SK-N-SH (cell line): Measurements from ENCODE around the gene PYCARD. TPM values are rescaled to one million over a fixed set of nuclear protein-coding genes. Genes with fewer than 3 reads are reported as not detected.
"Not testable (repeated sequence)": the region's sequence is repeated elsewhere in the genome, so short reads cannot be mapped to it uniquely, and the experiment has no call there.

Source experiments
- CTCF ChIA-PET: fragments of 300-600, 350-600 bp; formaldehyde crosslinking; extraction: SDS; loops from one replicate; lab custom pipeline; 2021; lab: Yijun Ruan, JAX
- POLR2A ChIA-PET: fragments of 350-600 bp; sonication (Branson Sonifier 250); formaldehyde crosslinking; extraction: SDS; loops from one replicate; lab custom pipeline; 2020; ENCODE audit warnings: antibody characterized with exemption, inconsistent platforms; lab: Yijun Ruan, JAX
- DNase-seq: peaks from one replicate; pipeline ENCODE4 v3.0.0; 2012
- H2AFZ ChIP-seq: fragments of 200-600 bp; sonication (generic); 2 replicates; pipeline ENCODE4 v1.8.1; 2016; ENCODE audit warnings: antibody characterized with exemption, mild to moderate bottlenecking, low read depth
- H3F3A ChIP-seq: fragments of 200-600 bp; sonication (generic); replicated peaks from 2 replicates; pipeline ENCODE3; 2016; ENCODE audit warnings: antibody characterized with exemption, mild to moderate bottlenecking; ENCODE audit not compliant: insufficient read depth
- H3K27ac ChIP-seq, 2 experiments: fragments of 200-500 bp in 1 of 2; fragments of 200-600 bp in 1 of 2; sonication (Bioruptor generic) in 1 of 2; sonication (generic), shearing (Covaris generic) in 1 of 2; 2 replicates each; pipeline versions ENCODE4 v1.5.1 to v1.6.1; 2014 to 2016; ENCODE audit warnings: low read depth in 2 of 2, inconsistent platforms in 1 of 2, low read length in 1 of 2, mild to moderate bottlenecking in 1 of 2, mixed read lengths in 1 of 2
- H3K27me3 ChIP-seq: fragments of 200-600 bp; sonication (generic), shearing (Covaris generic); 2 replicates; pipeline ENCODE4 v1.6.1; 2016; ENCODE audit warnings: mixed run types; ENCODE audit not compliant: insufficient read depth
- H3K36me3 ChIP-seq, 2 experiments: fragments of 200-500 bp in 1 of 2; fragments of 200-600 bp in 1 of 2; sonication (Bioruptor generic) in 1 of 2; sonication (generic) in 1 of 2; replicated peaks in 1 of 2; 2 replicates each; pipeline versions ENCODE3 to v1.5.1; 2014 to 2016; ENCODE audit warnings: low read length in 1 of 2, mild to moderate bottlenecking in 1 of 2; ENCODE audit not compliant: insufficient read depth in 2 of 2, control insufficient read depth in 1 of 2
- H3K4me1 ChIP-seq, 2 experiments: fragments of 200-500 bp in 1 of 2; fragments of 200-600 bp in 1 of 2; sonication (Bioruptor generic) in 1 of 2; sonication (generic), shearing (Covaris generic) in 1 of 2; 2 replicates each; pipeline versions ENCODE4 v1.5.1 to v1.6.1; 2014 to 2016; ENCODE audit warnings: low read depth in 1 of 2, low read length in 1 of 2, mixed run types in 1 of 2; ENCODE audit not compliant: insufficient read depth in 2 of 2, control insufficient read depth in 1 of 2
- H3K4me2 ChIP-seq: fragments of 200-600 bp; sonication (generic), shearing (Covaris generic); 2 replicates; pipeline ENCODE4 v1.6.1; 2017; ENCODE audit warnings: mixed run types
- H3K4me3 ChIP-seq, 2 experiments: fragments of 200-500 bp in 1 of 2; fragments of 200-600 bp in 1 of 2; sonication (Bioruptor generic) in 1 of 2; sonication (generic), shearing (Covaris generic) in 1 of 2; 2 replicates each; pipeline versions ENCODE4 v1.5.1 to v1.8.1; 2014 to 2016; ENCODE audit warnings: low read depth in 2 of 2, inconsistent platforms in 1 of 2, low read length in 1 of 2, mild to moderate bottlenecking in 1 of 2, mixed read lengths in 1 of 2, moderate library complexity in 1 of 2
- H3K79me2 ChIP-seq: fragments of 200-600 bp; sonication (generic); 2 replicates; pipeline ENCODE4 v1.8.1; 2017; ENCODE audit warnings: mild to moderate bottlenecking; ENCODE audit not compliant: insufficient read depth
- H3K9ac ChIP-seq: fragments of 200-600 bp; sonication (generic); 2 replicates; pipeline ENCODE4 v1.6.1; 2017; ENCODE audit warnings: mixed run types
- H3K9me2 ChIP-seq: fragments of 200-600 bp; sonication (generic); 2 replicates; pipeline ENCODE4 v1.6.1; 2017; ENCODE audit warnings: mixed run types
- H3K9me3 ChIP-seq: fragments of 200-600 bp; sonication (generic); 2 replicates; pipeline ENCODE4 v1.6.1; 2017; ENCODE audit warnings: mixed run types, mild to moderate bottlenecking, moderate library complexity
- H4K20me1 ChIP-seq: fragments of 200-600 bp; sonication (generic); 2 replicates; pipeline ENCODE4 v1.6.1; 2017; ENCODE audit warnings: mild to moderate bottlenecking, mixed run types; ENCODE audit not compliant: insufficient read depth
- TAF1 ChIP-seq: IDR thresholded peaks from 2 replicates; pipeline ENCODE4 v1.6.1; 2012; ENCODE audit warnings: low read depth, mild to moderate bottlenecking, low read length, moderate library complexity, borderline replicate concordance
- YY1 ChIP-seq: IDR thresholded peaks from 2 replicates; pipeline ENCODE4 v1.4.0; 2012; ENCODE audit warnings: low read depth, mild to moderate bottlenecking
- WGBS: methylation state at CpG from one replicate; pipeline ENCODE4 v1.1.6; 2017; ENCODE audit warnings: low lambda C conversion rate; 5-methylcytosine and 5-hydroxymethylcytosine counted together
- polyA plus RNA-seq, 3 experiments: library from polyadenylated mRNA; depleted of rRNA; stranded (reverse); fragments of >200 nt; gene quantifications; 2 replicates each; pipeline ENCODE4 v1.2.3, GENCODE V29; 2012
- TF ChIP-seq, protein P1 (sequence below): fragments of 150-350 bp; IDR thresholded peaks from 2 replicates; pipeline ENCODE4 v1.6.1; 2016; ENCODE audit warnings: mild to moderate bottlenecking, low read depth, low read length
- TF ChIP-seq, protein P2 (sequence below): IDR thresholded peaks from 2 replicates; pipeline ENCODE4; 2012

The PYCARD gene
- polyA plus RNA-seq, 1 of the 3 experiments (the other 2 are of a cell fraction) = 0.28 TPM

DNA sequence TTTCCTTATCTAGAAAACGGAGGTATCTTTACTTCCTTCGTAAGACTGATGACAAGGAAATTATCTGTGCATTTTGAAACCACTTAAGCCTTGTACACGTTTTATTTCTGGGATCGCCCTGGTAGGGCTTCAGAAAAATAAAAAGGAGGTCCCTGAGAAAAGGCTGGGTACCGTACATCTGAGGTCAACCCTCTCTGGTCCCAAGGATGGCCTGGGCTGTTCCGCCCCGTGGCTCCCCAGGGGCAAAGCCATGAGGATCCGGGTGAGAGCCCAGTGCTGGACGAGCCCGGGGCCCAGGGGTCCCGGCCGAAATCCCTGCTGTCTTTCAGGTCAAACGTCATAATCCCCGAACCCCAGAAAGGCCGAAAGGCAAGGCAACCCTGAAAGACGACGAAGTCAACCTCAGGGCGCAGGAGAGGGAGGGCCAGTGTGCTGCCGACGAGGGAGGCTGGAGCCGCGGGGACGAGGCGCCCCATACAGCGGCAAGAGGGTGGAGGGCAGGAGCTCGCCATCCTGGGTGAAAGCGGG is 23.3 kb downstream of the PYCARD start:
- no peaks in the 10 kb centered on the region for H3K27me3 ChIP-seq
- POLR2A ChIA-PET = interaction anchor here (0.6 to 2.1 kb wide), 22 partner anchors 8 to 281 kb away, joined by 3 to 24 read pairs (median 5); partner anchors contain the start of genes ARMC5, HSD3B7, KAT8 and PRSS36
- peak overlapping the region; percentile 77 to 99 for H3K4me3 ChIP-seq
- H3K36me3 ChIP-seq = peaks cover 14 to 36% of the 10 kb centered on the region in 2 experiments
- H3K4me1 ChIP-seq = peaks cover 9 to 15% of the 10 kb centered on the region in 2 experiments; a peak in 2 of 4 replicates
- no peak for DNase-seq
- H3K4me2 ChIP-seq = peak overlapping the region; percentile 92
- peaks cover 6% of the 10 kb centered on the region for H3F3A ChIP-seq
- WGBS = 9% methylated on average over 20 of the region's 27 CpGs
- CTCF ChIA-PET = interaction anchor here (0.9 to 1.1 kb wide), 2 partner anchors 195 to 280 kb away, joined by 3 read pairs; partner anchors contain the start of genes ARMC5 and HSD3B7
- H3K9me3 ChIP-seq = no peaks in the 10 kb centered on the region
- H2AFZ ChIP-seq = peak overlapping the region; percentile 92
- no peaks in the 10 kb centered on the region for H3K9me2 ChIP-seq
- H3K27ac ChIP-seq = peak overlapping the region; percentile 95
- H4K20me1 ChIP-seq = peaks cover 38% of the 10 kb centered on the region
- H3K9ac ChIP-seq = peak overlapping the region; percentile 100
- peaks cover 50% of the 10 kb centered on the region for H3K79me2 ChIP-seq
- TF ChIP-seq YY1 (no peak), TAF1 (0 out of 2 replicates have a peak, but pooled peaks have one; percentile 58)

DNA sequence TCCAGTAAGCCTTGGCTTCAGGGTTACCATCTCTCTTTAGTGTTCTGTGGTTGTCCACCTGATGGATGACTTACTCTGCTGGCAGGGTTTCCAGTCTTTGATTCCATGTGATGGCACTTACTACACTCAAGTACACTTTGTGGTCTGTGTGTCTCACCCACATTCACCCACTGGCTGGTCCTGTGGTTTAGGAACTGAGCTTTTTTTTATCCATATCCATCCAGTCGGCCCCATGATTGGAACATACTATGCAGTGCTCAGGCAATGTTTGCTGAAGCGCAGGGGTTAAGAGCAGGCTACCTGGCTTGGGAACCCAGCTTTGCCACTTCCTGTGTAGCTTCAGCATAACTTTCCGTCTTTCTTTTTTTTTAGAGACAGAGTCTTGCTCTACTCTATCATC is 25.4 kb downstream of the PYCARD start:
- Histone ChIP-seq H3K4me2 (no peak overlapping the region), H3K4me1 (peaks cover 0 to 2% of the 10 kb centered on the region in 2 experiments; a peak in 1 of 4 replicates), H3K27ac (no peak overlapping the region), H3K36me3 (peaks cover 0 to 14% of the 10 kb centered on the region in 2 experiments), H3K9ac (no peak overlapping the region), H3K27me3 (no peaks in the 10 kb centered on the region), H3K9me2 (no peaks in the 10 kb centered on the region), H4K20me1 (peaks cover 16% of the 10 kb centered on the region), H2AFZ (no peak overlapping the region), H3K4me3 (no peak overlapping the region), H3K79me2 (peaks cover 29% of the 10 kb centered on the region), H3K9me3 (no peaks in the 10 kb centered on the region), H3F3A (peaks cover 6% of the 10 kb centered on the region)
- POLR2A ChIA-PET = no interaction called here
- DNase-seq = no peak
- TF ChIP-seq, protein P1, sequence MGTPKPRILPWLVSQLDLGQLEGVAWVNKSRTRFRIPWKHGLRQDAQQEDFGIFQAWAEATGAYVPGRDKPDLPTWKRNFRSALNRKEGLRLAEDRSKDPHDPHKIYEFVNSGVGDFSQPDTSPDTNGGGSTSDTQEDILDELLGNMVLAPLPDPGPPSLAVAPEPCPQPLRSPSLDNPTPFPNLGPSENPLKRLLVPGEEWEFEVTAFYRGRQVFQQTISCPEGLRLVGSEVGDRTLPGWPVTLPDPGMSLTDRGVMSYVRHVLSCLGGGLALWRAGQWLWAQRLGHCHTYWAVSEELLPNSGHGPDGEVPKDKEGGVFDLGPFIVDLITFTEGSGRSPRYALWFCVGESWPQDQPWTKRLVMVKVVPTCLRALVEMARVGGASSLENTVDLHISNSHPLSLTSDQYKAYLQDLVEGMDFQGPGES = no peak
- TF ChIP-seq, protein P2, sequence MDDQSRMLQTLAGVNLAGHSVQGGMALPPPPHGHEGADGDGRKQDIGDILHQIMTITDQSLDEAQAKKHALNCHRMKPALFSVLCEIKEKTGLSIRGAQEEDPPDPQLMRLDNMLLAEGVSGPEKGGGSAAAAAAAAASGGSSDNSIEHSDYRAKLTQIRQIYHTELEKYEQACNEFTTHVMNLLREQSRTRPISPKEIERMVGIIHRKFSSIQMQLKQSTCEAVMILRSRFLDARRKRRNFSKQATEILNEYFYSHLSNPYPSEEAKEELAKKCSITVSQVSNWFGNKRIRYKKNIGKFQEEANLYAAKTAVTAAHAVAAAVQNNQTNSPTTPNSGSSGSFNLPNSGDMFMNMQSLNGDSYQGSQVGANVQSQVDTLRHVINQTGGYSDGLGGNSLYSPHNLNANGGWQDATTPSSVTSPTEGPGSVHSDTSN = peak; percentile 29; the same call in 1 of the 2 replicates
- WGBS = 94% methylated on average over 3 of the region's 3 CpGs
- CTCF ChIA-PET = interaction anchor here (1.4 to 2.1 kb wide), 2 partner anchors 17 to 236 kb away, joined by 3 to 7 read pairs; no protein-coding TSS in a partner anchor

DNA sequence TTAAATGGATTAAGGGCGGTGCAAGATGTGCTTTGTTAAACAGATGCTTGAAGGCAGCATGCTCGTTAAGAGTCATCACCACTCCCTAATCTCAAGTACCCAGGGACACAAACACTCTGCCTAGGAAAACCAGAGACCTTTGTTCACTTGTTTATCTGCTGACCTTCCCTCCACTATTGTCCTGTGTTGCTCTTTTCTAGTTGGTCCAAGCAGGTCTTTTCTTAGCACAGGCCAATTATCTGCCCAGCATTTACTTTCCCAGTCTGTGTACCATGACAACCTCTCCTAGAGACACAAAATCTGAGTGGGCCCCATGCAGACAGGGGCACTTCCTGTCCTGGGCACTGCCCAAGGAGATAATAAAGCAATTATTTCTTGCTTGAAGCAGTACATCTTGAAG is 32.5 kb downstream of the PYCARD start:
- DNase-seq, H3K27me3 ChIP-seq, POLR2A ChIA-PET, H3K9ac ChIP-seq, H3K36me3 ChIP-seq, H3K9me3 ChIP-seq, H3K9me2 ChIP-seq, H4K20me1 ChIP-seq, H3K27ac ChIP-seq, H3F3A ChIP-seq, H3K4me3 ChIP-seq, H3K79me2 ChIP-seq, CTCF ChIA-PET, H3K4me2 ChIP-seq, H3K4me1 ChIP-seq: not testable (repeated sequence)
- 0 out of 2 replicates have a peak overlapping the region, but pooled peaks have one; percentile 35 for H2AFZ ChIP-seq
- no CpG with 5 or more reads among the region's 2 CpGs for WGBS
